ENCODE data around the gene GPR6. TPM values are rescaled to one million over a fixed set of nuclear protein-coding genes. Genes with fewer than 3 reads are reported as not detected.

Gene GPR6, protein sequence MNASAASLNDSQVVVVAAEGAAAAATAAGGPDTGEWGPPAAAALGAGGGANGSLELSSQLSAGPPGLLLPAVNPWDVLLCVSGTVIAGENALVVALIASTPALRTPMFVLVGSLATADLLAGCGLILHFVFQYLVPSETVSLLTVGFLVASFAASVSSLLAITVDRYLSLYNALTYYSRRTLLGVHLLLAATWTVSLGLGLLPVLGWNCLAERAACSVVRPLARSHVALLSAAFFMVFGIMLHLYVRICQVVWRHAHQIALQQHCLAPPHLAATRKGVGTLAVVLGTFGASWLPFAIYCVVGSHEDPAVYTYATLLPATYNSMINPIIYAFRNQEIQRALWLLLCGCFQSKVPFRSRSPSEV
- not detected for total RNA-seq
- long read RNA-seq, result 0 reads

DNA sequence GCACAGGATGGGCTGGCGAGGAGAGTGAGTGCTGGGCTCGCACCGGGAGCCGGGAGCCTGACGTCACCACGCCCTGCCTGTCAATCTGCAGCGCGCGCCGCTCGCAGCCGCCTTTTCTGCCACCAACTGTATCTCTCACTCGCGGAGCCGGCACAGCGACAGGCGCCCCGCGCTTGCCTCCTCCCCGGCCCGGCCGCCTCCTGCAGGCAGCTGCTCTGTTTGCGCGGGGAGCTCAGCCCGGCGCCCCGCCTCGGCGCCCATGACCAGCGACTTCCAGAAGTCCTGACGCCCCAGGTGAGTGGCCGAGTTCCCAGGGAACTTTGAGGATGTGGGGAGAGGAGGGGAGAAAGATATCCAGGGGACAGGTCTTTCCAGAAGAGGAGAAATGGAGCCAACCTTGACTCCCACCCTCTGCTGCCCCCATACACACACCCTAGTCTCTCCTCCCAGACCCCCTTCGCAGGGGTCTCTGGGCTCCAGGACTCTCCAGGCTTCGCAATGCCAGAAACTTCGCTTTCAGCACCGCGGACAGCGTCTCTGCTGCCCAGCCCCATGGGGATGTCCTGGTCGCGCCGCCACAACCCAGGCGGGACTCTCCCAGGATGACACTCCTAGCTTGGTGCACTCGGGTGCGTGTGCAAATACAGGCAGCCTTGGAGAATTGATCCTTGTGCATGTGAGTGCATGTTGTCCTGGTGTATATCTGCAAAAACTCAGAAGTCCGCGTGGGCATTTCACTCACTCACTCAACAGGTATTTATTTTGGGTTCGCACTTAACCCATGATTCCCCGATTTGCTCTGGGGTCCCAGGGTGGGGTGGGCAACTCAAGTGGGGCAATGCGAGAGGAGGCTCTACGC, at the start of gene GPR6:
Gene GPR6, plus strand, starts transcription at position 138 of the 859 bp plus-strand sequence. CDS start 802 bp downstream, outside the sequence.
- intact Hi-C loops (cut with DNase I), result no loop called here
- DNase-seq (ENCODE audit: low spot score), result no peak

DNA sequence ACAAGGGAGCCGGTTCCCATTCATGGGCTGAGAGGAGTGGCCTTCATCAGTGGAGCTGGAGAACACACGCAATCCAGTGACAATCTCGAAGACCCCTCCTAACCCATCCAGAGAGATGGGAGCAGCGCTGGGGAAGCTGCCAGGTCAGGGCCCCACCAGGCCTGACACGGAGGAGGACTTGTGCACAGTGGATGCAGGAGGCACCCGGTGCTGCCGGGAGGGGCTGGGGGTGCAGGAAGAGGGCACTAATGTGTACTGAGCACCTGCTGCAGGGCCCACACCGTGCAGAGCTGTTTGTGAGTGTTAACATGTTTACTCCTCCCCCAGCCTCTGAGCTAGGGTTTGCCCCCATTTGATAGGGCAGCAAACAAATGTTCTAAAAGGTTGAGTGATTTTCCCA, 43.8 kb upstream of the GPR6 start:
- DNase-seq (ENCODE audit: low spot score), result no peak

GRCh38 chr6:109939654-109940053, 38.5 kb upstream of the GPR6 start:
- DNase-seq (ENCODE audit: low spot score), result no peak
- intact Hi-C loops (cut with DNase I), result no loop called here

More for the DNA sequence above, 43.8 kb upstream of the GPR6 start:
- intact Hi-C loops (cut with DNase I), result no loop called here

DNA sequence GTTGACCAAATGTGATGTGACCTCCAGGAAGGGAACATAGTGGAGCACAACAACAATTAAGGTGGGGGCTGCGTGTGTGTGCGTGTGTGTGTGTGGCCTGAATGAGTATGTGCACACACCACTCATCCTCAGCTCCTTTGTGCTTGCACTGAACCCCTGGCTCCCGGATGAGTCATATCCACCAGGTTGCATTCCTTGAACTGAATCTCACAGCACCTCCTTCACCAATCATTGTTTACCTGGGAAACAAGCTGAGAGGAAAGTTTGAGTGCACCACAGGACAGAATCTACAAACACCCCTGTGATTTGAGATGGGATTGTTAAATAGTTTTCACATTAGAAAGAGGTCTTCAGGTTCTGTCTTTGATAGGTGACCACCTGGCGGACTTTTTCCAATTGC, 33.7 kb upstream of the GPR6 start:
- intact Hi-C loops (cut with DNase I), result no loop called here
- no peak for DNase-seq (ENCODE audit: low spot score)

DNA sequence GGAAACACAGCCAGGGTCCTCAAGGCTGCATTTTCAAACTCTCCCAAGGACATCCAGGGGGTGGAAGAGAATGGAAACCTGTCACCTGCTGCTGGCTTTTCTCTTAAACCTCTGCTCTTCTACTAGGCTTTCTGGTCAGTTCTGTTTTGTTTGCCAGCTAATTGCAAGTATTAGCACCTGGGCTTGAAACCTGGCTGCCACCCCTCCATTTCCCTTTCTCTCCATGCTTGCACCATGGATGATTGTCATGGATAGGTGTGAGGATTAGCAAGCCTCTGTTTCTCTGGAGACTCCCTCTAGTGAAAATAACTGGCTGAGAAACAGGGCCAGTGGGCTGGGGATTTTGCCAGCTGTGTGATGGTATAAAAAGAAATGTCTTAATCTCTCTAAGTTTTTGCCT, 33.0 kb upstream of the GPR6 start:
- intact Hi-C loops (cut with DNase I), result no loop called here
- DNase-seq (ENCODE audit: low spot score), result no peak

GRCh38 chr6:109946979-109947378, 31.1 kb upstream of the GPR6 start:
- intact Hi-C loops (cut with DNase I), result no loop called here
- no peak for DNase-seq (ENCODE audit: low spot score)

GRCh38 chr6:109949281-109950065, 28.6 kb upstream of the GPR6 start:
- intact Hi-C loops (cut with DNase I), result no loop called here
- DNase-seq (ENCODE audit: low spot score), result no peak

DNA sequence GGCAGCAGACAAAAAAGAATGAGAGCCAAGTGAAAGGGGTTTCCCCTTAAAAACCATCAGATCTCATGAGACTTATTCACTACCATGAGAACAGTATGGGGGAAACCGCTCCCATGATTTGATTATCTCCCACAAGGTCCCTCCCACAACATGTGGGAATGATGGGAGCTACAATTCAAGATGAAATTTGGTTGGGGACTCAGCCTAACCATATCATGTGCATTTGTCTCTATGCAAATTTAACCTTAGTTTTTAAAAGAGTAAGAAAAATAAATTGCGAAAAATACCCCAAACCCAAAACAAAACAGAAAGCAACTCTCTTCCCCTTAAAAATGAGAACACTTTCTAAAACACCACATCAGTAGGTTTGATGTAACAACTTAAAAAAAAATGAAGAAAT, 22.6 kb upstream of the GPR6 start:
- intact Hi-C loops (cut with DNase I), result no loop called here
- DNase-seq (ENCODE audit: low spot score), result no peak

- no peak for DNase-seq (ENCODE audit: low spot score)
- intact Hi-C loops (cut with DNase I), result no loop called here
These were observed 19.5 kb upstream of the GPR6 start for GRCh38 chr6:109958626-109959025.

DNA sequence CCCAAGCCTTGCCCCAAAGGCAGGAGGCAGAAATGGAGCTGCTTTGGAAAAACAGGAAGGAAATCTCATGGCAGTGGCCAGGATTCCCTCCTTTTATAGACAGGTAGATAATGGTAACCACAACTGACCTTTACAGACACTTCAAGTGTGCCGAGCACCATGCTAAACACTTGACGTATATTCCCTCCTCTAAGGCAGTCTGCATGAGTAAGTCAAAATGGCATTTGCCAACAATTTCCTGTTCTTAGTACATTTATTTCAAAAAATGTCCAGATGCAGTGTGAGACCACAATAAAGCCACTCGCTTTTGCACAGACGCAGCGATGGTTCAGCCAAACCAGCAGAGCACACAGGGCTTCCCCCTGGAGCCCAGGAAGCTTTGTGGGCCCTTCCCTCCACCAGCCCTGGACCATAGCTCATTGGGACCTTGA, 16.5 kb upstream of the GPR6 start:
- no peak for DNase-seq (ENCODE audit: low spot score)
- intact Hi-C loops (cut with DNase I), result no loop called here

GRCh38 chr6:109962271-109962670, 15.8 kb upstream of the GPR6 start:
- DNase-seq (ENCODE audit: low spot score), result no peak

DNA sequence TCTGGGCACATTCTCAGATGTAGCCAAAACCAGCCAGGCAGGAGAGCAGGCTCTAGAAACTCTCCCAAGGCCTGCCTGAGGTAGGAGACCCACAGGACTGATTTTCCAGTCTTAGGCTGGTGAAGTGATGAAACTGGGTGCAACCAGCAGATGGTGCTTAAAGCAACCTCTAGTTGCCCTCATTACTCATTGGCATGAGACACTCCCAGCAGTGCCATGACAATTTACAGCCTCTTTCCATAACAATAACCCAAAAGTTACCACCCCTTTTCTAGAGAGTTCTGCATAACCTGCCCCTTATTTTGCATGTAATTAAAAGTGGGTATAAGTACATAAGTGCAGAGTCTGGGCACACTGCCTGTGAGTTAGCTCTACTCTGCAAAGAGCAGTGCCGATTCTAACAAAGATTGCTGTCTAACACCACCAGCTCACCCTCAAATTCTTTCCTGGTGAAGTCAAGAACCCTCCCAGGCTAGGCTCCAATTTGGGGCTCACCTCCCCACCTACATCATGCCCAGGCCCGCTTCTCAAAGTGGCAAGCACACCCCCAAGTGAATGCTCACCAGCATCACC, 14.4 kb upstream of the GPR6 start:
- intact Hi-C loops (cut with DNase I), result no loop called here
- DNase-seq (ENCODE audit: low spot score), result no peak

More at GRCh38 chr6:109962271-109962670, 15.8 kb upstream of the GPR6 start:
- intact Hi-C loops (cut with DNase I), result no loop called here

DNA sequence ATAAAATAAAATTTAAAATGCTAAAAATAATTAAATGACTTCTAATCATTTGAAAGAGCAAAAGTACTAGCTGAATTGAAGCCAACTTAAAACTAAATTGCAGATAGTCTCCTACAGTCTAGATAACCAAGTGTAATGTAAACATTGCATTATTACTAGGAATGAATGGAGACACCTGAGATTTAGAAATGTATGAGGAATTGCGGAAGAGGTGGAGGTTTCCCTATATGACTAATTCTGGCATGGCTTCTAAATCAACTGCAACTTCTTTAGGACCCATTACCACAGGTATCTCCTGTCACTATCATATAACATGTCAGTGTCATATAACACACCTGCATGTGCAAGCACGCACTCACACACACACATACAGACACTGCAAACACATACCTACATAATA, 13.2 kb upstream of the GPR6 start:
- intact Hi-C loops (cut with DNase I), result no loop called here
- DNase-seq (ENCODE audit: low spot score), result no peak

GRCh38 chr6:109966299-109966698, 11.8 kb upstream of the GPR6 start:
- DNase-seq (ENCODE audit: low spot score), result no peak

DNA sequence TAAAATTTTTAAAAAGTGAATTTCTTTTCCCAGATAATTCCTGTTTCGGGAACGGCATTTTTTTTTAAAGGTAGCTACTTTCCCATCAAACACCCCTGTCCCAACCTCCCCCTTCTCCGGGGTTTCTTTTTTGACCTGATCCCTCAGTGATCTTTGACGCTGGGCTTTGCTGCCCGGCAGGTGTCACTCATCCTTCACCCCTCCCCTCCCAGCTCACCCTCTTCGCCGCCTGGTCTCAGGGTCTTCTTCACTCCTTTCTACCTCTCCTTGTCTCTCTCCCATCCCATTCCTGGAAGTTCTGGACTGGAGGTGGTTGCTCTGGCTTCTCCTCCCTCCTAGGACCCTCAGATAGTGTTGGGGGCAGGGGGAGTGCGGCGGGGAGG, 329 bp upstream of the GPR6 start:
- no peak for DNase-seq (ENCODE audit: low spot score)
- intact Hi-C loops (cut with DNase I), result no loop called here

More at GRCh38 chr6:109966299-109966698, 11.8 kb upstream of the GPR6 start:
- intact Hi-C loops (cut with DNase I), result no loop called here

DNA sequence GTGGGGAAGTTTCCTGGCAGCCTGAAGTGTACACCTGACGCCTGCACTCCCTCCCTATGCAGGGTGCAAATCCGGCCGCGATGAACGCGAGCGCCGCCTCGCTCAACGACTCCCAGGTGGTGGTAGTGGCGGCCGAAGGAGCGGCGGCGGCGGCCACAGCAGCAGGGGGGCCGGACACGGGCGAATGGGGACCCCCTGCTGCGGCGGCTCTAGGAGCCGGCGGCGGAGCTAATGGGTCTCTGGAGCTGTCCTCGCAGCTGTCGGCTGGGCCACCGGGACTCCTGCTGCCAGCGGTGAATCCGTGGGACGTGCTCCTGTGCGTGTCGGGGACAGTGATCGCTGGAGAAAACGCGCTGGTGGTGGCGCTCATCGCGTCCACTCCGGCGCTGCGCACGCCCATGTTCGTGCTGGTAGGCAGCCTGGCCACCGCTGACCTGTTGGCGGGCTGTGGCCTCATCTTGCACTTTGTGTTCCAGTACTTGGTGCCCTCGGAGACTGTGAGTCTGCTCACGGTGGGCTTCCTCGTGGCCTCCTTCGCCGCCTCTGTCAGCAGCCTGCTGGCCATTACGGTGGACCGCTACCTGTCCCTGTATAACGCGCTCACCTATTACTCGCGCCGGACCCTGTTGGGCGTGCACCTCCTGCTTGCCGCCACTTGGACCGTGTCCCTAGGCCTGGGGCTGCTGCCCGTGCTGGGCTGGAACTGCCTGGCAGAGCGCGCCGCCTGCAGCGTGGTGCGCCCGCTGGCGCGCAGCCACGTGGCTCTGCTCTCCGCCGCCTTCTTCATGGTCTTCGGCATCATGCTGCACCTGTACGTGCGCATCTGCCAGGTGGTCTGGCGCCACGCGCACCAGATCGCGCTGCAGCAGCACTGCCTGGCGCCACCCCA, 1.2 kb downstream of the GPR6 start:
- intact Hi-C loops (cut with DNase I), result no loop called here
- no peak for DNase-seq (ENCODE audit: low spot score)

DNA sequence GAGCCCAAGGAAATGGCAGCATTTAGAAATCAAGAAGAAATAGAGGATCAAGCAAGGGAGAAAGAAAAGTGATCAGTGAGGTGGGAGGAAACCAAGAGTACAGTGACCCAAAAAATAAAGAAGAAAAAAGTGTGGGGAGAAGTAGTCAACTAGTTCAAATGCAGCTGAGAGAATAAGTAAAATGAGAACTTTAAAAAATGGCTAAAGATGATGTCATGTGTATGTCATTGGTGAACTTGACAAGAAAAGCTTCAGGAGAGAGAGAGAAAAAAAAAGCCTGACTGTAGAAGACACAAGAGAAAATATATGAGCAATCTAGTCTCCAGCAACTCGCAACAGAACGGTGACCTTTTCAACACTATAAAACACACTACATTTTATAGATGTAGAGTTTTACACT, 6.3 kb downstream of the GPR6 start:
- intact Hi-C loops (cut with DNase I), result no loop called here
- DNase-seq (ENCODE audit: low spot score), result no peak

DNA sequence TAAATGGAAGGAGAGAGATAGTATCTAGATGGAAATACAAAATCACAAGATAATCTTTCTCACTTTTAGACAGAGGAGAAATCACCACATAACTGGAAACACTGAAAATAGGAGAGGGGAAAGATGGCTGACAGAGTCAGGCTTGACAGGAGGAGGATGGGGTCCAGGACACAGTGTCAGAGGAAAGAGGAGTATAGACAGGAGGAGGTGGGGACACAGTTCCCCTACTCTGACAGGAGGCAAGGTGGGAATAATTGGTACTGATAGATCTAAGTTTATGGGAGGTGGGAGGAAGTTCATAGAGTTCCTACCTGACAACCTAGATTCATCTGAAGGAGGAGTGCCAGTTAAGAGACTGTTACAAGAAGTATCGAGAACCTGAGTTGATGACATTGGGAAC, 9.1 kb downstream of the GPR6 start:
- DNase-seq (ENCODE audit: low spot score), result no peak
- intact Hi-C loops (cut with DNase I), result no loop called here
